ENCODE results near the gene PRKCQ. TPM values are rescaled to one million over a fixed set of nuclear protein-coding genes. Genes with fewer than 3 reads are reported as not detected.
"Not testable (repeated sequence)": the region's sequence is repeated elsewhere in the genome, so short reads cannot be mapped to it uniquely, and the experiment has no call there.

The PRKCQ gene
- total RNA-seq, 1 donor: not detected

DNA sequence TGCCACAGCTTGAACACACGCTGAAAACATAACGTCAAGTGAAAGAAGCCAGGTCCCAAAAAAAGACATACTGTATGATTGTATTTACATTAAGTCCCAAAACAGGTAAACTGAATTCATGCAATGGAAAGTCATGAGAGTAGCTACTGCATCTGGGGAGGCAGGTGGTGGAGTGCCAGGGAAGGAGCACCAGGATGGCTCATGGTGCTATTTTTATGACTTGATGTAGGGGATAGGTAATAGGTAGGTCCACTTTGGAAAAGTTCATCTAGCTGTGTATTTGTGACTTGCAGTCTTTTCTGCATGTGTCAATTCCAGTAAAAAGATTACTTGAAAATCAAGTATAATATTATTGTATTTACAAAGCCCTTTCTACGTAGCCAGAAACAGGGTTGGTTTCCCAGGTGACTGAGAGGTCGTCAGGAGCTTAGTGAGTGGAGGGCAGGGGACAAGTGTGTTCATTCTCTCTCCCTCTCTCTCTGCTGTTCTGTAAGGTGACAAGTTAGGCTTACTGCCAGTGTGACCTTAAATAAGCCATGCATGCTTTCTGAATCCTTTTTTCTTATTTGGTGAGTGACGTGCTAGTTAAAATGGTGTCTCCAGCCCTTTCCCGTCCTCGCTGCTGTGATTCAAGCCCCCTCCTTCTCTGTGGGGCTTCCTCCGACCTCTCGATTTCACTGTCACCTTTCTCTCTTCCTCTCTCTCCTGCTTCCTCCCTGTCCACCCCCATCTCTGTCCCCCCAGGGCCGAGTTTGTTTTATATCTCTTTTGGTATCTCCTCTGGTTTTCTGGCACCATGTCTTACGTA is 9.4 kb upstream of the PRKCQ start:
- no peak overlapping the region for H3K4me3 ChIP-seq (ENCODE audit: low read depth, low read length)
- TF ChIP-seq, protein P1, sequence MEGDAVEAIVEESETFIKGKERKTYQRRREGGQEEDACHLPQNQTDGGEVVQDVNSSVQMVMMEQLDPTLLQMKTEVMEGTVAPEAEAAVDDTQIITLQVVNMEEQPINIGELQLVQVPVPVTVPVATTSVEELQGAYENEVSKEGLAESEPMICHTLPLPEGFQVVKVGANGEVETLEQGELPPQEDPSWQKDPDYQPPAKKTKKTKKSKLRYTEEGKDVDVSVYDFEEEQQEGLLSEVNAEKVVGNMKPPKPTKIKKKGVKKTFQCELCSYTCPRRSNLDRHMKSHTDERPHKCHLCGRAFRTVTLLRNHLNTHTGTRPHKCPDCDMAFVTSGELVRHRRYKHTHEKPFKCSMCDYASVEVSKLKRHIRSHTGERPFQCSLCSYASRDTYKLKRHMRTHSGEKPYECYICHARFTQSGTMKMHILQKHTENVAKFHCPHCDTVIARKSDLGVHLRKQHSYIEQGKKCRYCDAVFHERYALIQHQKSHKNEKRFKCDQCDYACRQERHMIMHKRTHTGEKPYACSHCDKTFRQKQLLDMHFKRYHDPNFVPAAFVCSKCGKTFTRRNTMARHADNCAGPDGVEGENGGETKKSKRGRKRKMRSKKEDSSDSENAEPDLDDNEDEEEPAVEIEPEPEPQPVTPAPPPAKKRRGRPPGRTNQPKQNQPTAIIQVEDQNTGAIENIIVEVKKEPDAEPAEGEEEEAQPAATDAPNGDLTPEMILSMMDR (IDR thresholded peaks at IDR 0.05; ENCODE audit: insufficient read depth, low read length): no peak
- no peak for DNase-seq (ENCODE audit: low read depth)

DNA sequence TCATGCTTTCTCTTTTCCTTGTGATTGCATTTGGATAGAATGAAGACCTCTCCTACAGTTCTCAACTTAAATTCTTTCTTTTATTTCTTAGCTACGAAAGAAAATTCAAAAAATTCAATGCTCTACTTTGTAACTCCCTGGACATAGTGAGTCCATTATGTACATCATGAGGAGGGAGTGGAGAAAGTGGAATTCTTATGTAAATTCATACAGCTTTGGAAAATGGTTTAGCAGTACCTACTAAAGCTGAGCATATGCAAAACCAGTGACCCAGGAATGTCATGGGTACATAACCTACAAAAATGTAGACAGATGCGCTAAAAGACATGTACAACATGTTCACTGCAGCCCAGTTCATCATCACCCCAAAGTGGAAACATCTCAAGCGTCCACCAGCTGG is 8.8 kb upstream of the PRKCQ start:
- TF ChIP-seq, protein P1 (IDR thresholded peaks at IDR 0.05; ENCODE audit: insufficient read depth, low read length): no peak
- DNase-seq (ENCODE audit: low read depth): no peak
- H3K4me3 ChIP-seq (ENCODE audit: low read depth, low read length): no peak overlapping the region

DNA sequence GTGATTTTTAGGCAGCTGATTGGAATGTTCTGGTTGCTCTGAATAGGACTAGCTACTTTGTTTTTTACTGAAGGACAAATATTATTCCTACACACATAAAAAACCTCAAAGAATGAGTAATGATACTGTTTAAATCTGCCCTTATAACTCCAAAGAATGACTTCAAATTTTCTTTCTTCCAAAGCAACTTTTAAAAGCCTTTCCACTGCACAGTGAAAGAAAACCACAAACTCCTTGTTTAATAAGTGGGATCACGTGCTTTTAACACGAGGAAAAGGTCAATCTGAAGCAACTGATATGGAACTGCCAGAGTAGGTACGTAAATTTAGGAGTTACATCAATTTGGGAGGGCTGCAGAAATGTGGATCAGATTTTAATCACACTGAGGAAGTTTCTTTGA is 8.0 kb upstream of the PRKCQ start:
- no peak for DNase-seq (ENCODE audit: low read depth)
- TF ChIP-seq, protein P1 (IDR thresholded peaks at IDR 0.05; ENCODE audit: insufficient read depth, low read length): no peak
- H3K4me3 ChIP-seq (ENCODE audit: low read depth, low read length): no peak overlapping the region

DNA sequence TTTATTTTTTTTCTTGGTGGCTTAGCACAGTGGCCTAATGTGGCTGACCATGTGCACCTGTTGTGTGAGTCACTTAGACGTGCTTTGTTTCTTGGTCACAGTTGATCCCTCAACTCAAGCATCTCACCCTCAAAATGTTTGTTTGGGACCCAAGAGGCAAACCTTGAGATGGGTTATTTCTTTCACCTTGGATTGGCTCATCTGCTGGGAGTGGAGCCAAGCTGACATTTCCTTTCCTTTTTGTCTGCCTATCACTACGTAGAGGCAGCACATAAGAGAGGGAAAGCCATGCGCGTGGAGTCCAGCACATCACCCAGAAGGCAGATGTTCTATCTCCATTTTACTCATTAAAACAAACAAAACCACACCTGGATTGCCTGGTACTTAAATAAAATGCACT is 6.4 kb upstream of the PRKCQ start:
- no peak overlapping the region for H3K4me3 ChIP-seq (ENCODE audit: low read depth, low read length)
- no peak for DNase-seq (ENCODE audit: low read depth)
- TF ChIP-seq, protein P1 (IDR thresholded peaks at IDR 0.05; ENCODE audit: insufficient read depth, low read length): no peak

DNA sequence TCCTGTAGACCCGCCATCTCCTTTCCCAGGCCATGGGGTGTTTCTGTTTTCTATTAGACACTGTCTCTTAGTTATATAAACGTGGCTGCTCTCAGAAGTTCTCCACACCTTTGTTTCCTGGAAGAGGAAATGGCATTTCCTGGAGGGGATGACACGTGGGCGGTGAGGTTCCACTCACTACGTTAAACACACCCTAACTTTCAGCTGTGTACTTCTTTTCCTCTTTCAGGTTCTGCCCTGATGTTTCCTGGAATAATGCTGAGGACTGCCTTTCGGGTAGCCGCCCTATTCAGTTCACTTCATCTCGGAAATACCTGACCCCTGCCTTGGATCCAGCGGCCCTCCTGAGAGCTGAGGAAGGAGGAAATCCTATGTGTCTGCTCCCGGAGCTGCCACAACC is 3.4 kb upstream of the PRKCQ start:
- no peak overlapping the region for H3K4me3 ChIP-seq (ENCODE audit: low read depth, low read length)
- no peak for DNase-seq (ENCODE audit: low read depth)
- TF ChIP-seq, protein P1 (IDR thresholded peaks at IDR 0.05; ENCODE audit: insufficient read depth, low read length): no peak

DNA sequence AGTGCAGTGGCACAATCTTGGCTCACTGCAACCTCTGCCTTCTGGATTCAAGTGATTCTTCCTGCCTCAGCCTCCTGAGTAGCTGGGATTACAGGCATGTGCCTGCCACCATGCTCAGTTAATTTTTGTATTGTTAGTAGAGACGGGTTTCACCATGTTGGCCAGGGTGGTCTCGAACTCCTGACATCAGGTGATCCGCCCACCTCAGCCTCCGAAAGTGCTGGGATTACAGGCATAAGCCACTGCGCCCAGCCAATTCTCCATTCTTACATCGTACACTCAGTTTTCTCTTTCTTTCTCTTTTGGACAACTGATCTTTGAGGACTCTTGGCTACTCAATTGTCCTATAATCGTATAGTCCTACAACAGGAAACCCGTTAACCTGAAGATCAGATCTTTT is 2.8 kb upstream of the PRKCQ start:
- not testable (repeated sequence) for DNase-seq (ENCODE audit: low read depth); H3K4me3 ChIP-seq (ENCODE audit: low read depth, low read length)

DNA sequence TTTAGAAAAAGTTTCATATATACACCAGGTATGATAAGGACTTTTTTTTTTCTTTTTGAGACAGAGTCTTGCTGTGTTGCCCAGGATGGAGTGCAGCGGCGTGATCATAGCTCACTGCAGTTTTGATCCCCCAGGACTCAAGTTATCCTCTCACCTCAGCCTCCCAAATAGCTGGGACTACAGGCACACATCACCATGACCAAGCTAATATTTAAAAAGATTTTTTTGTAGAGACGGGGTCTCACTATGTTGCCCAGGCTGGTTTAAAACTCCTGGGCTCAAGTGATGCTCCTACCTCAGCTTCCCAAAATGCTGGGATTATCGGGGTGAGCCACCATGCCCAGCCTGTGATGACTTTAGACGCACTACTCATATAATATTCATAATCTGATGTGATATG is 2.2 kb upstream of the PRKCQ start:
- H3K4me3 ChIP-seq (ENCODE audit: low read depth, low read length): no peak overlapping the region
- TF ChIP-seq, protein P1 (IDR thresholded peaks at IDR 0.05; ENCODE audit: insufficient read depth, low read length): no peak
- no peak for DNase-seq (ENCODE audit: low read depth)

Measured in fibroblast of the aortic adventitia (primary cell).